ENCODE measurements around the gene ZNF846.

GRCh38 chr19:9789066-9789465, 20.5 kb upstream of the ZNF846 start:
- TF ChIP-seq, protein P1, sequence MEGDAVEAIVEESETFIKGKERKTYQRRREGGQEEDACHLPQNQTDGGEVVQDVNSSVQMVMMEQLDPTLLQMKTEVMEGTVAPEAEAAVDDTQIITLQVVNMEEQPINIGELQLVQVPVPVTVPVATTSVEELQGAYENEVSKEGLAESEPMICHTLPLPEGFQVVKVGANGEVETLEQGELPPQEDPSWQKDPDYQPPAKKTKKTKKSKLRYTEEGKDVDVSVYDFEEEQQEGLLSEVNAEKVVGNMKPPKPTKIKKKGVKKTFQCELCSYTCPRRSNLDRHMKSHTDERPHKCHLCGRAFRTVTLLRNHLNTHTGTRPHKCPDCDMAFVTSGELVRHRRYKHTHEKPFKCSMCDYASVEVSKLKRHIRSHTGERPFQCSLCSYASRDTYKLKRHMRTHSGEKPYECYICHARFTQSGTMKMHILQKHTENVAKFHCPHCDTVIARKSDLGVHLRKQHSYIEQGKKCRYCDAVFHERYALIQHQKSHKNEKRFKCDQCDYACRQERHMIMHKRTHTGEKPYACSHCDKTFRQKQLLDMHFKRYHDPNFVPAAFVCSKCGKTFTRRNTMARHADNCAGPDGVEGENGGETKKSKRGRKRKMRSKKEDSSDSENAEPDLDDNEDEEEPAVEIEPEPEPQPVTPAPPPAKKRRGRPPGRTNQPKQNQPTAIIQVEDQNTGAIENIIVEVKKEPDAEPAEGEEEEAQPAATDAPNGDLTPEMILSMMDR (IDR thresholded peaks at IDR 0.05; ENCODE audit: insufficient read depth, low read length, poor library complexity, severe bottlenecking) = no peak
- TF ChIP-seq EZH2phosphoT487 (conservative IDR thresholded peaks at IDR 0.05; ENCODE audit: low read length) = no peak

Measured in SU-DHL-6 (cell line).